Spinal cord (tissue), 10 donors: ENCODE measurements around the gene EHBP1L1. TPM values are rescaled to one million over a fixed set of nuclear protein-coding genes. Genes with fewer than 3 reads are reported as not detected.

Source experiments
- DNase-seq, 6 donors: peaks; one replicate each; pipeline versions ENCODE4 v3.0.0 to v3.0.0-alpha.2; 2013 to 2015; ENCODE audit warnings: low spot score in 6 of 6, low read depth in 4 of 6
- H3K27ac ChIP-seq: one replicate; pipeline ENCODE4 v1.5.1; 2013; ENCODE audit warnings: low read depth, low read length, control low read depth
- H3K27me3 ChIP-seq: one replicate; pipeline ENCODE4 v1.6.1; 2013; ENCODE audit warnings: low read length; ENCODE audit not compliant: control insufficient read depth, insufficient read depth
- H3K36me3 ChIP-seq: one replicate; pipeline ENCODE4 v1.6.1; 2013; ENCODE audit warnings: low read length; ENCODE audit not compliant: control insufficient read depth, insufficient read depth
- H3K4me1 ChIP-seq: one replicate; pipeline ENCODE4 v1.6.1; 2013; ENCODE audit warnings: low read length; ENCODE audit not compliant: control insufficient read depth, insufficient read depth
- H3K4me3 ChIP-seq: one replicate; pipeline ENCODE4 v1.5.1; 2013; ENCODE audit warnings: low read depth, low read length, control low read depth
- H3K9me3 ChIP-seq: one replicate; pipeline ENCODE4 v1.6.1; 2013; ENCODE audit warnings: low read length; ENCODE audit not compliant: control insufficient read depth, insufficient read depth
- WGBS: methylation state at CpG from one replicate; pipeline ENCODE4 v1.1.5; 2013; ENCODE audit warnings: missing lambda C conversion rate; ENCODE audit not compliant: insufficient coverage; 5-methylcytosine and 5-hydroxymethylcytosine counted together
- long read RNA-seq, 4 donors: transcript quantifications; one replicate each; lab custom pipeline, GENCODE V29; 2026
- polyA plus RNA-seq, 2 donors: library from polyadenylated mRNA; unstranded; fragments of 120-200 nt; gene quantifications; one replicate each; pipeline ENCODE4 v1.2.1, GENCODE V29; 2013; ENCODE audit not compliant: insufficient read length in 2 of 2
- total RNA-seq, 2 donors: library from RNA; depleted of rRNA in 1 of 2; stranded (reverse); fragments of 120-200 nt in 1 of 2; fragments of >200 nt in 1 of 2; gene quantifications; one replicate each; pipeline versions ENCODE4 v1.2.3 to v1.2.4, GENCODE V29; 2013 to 2014
- donor health status: healthy.

Gene EHBP1L1
- total RNA-seq (10 to 100 TPM; 13.9 to 24.0 TPM), polyA plus RNA-seq (10 to 100 TPM; 20.3 to 30.1 TPM)
- long read RNA-seq, donor 1, transcript EHBP1L1-202 (1 exons, 3,169 nt), result major isoform, 10 of 21 reads
- long read RNA-seq, donor 1, partial matches to known transcripts, result 6 of 21 reads
- long read RNA-seq, donor 1, other reads (novel, unspliced or antisense), result 0 of 21 reads
- long read RNA-seq, donor 2, partial matches to known transcripts, result 0 of 2 reads
- long read RNA-seq, donor 2, other reads (novel, unspliced or antisense), result 0 of 2 reads
- long read RNA-seq, donor 3, partial matches to known transcripts, result 0 of 2 reads
- long read RNA-seq, donor 3, other reads (novel, unspliced or antisense), result 0 of 2 reads
- long read RNA-seq, donor 4, full-length matches to known transcripts, result 14 of 14 reads
- long read RNA-seq, donor 4, partial matches to known transcripts, result 0 of 14 reads
- long read RNA-seq, donor 4, other reads (novel, unspliced or antisense), result 0 of 14 reads

DNA sequence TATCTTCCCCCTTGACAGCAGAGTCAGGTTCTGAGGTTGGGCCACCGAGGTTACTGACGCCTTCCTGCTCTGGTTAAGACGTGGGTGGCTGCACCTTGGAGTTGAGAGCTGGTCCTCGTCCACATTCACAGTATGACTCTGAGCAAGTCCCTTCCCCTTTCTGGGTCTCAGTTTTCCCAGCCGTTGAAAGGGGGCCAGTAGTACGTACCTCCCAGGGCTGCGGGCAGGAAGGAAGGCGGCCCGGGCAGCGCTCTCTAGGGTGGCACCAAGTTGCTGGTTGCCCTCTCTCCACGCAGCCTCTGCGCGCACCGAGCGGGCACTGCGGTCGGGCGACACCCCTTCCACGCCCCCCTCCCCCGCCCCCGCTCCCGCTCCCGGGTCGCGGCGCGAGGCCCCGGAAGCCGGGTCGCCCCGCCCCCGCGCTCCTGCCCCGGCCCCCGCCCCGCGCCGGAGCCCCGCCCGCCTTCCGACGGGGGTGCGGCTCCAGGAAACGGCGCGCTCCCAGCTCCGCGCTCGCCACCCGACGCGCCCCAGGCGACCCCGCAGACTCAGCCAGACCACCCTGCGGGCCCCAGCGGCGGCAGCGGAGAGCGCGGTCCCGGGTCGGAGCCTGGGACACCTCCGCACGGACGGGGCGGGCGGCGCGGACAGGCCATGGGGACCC, at the start of gene EHBP1L1:
TSS of gene EHBP1L1 (plus strand) at position 486 of the 664 bp plus-strand sequence. CDS start 250 bp downstream, outside the sequence.
- peaks cover 59% of the 10 kb centered on the region for H3K36me3 ChIP-seq
- peak within 1 kb of the TSS; percentile 38 for H3K4me3 ChIP-seq
- no peak for DNase-seq
- no peaks in the 10 kb centered on the region for H3K9me3 ChIP-seq
- 5% methylated on average over 55 of the region's 69 CpGs for WGBS
- H3K27ac ChIP-seq, result peak within 1 kb of the TSS; percentile 67
- H3K27me3 ChIP-seq, result peaks cover 8% of the 10 kb centered on the region
- peaks cover 66% of the 10 kb centered on the region for H3K4me1 ChIP-seq

DNA sequence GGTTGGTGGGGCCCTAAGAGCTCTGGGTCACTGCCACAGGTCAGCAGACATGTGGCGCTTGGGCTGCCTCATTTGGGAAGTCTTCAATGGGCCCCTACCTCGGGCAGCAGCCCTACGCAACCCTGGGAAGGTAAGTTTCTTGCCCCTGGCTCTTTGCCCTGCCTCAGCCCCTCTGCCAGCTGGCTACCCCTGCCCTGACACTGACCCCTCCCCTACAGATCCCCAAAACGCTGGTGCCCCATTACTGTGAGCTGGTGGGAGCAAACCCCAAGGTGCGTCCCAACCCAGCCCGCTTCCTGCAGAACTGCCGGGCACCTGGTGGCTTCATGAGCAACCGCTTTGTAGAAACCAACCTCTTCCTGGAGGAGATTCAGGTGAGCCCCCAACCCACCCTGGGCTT, 49.1 kb upstream of the EHBP1L1 start:
- no peak for DNase-seq
- Histone ChIP-seq H3K27me3 (no peaks in the 10 kb centered on the region), H3K4me3 (no peak overlapping the region), H3K27ac (no peak overlapping the region), H3K4me1 (peaks cover 40% of the 10 kb centered on the region), H3K36me3 (peaks cover 59% of the 10 kb centered on the region), H3K9me3 (no peaks in the 10 kb centered on the region)
- WGBS, result 94% methylated on average over 8 of the region's 8 CpGs

DNA sequence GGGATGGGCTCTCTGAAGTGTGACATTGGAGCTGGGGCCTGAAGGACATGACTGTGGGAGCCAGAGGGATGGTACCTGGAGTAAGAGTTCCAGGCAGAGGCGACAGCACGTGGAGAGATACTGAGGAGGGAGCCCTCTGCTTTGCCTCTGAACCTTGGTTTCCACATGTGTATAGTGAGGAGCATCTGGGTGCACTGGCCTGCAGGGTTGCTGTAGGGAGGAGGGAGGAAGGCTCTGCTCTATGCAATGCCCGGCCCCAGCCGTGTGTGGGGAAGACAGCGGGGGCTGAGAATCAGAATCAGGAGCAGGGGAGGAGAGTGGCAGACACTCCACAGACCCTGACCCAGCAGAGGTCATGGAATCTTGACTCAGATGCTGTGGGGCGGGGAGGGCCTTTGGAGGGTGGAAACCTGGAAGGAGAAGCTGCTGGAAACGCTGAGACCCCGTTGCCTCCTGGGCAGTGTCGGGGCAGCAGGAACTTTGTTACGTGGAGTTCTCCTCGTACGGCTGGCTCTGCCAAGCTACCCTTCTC, 47.0 kb upstream of the EHBP1L1 start:
- Histone ChIP-seq H3K36me3 (peaks cover 79% of the 10 kb centered on the region), H3K27me3 (no peaks in the 10 kb centered on the region), H3K4me1 (peaks cover 36% of the 10 kb centered on the region), H3K4me3 (no peak overlapping the region), H3K27ac (no peak overlapping the region), H3K9me3 (no peaks in the 10 kb centered on the region)
- DNase-seq, result no peak
- WGBS, result 83% methylated on average over 6 of the region's 12 CpGs

DNA sequence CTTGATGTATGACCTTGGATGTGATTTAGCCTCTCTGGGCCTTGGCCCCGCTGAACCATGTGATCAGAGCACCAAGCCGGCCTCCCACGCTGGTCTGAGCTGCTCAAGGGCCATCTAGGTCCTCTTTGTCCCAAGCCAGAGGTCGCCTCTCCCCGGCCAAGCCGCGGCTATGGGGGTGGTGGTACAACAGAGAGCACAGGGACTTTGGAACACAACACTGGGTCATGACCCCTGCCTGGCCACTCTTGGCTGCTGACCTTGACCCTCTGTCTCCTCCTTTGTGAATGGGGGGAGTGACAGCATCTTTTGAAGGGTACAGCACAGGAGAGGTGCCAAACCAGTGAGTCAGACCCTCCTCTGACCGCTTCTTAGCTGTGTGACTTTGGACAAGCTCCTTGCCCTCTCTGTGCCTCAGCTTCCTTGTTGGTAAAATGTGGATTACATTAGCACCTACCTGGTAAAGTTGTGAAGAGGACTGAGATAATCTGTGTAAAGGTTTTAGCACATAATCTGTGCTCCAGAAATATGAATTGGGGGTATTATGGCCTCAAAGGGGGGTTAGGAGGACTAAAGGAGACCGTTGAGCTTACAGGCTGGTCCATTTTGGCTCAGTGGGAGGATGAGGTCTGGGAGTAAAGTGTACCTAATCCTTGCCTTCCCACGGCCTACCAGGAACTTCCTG, 46.2 kb upstream of the EHBP1L1 start:
- H3K9me3 ChIP-seq, result no peaks in the 10 kb centered on the region
- H3K27ac ChIP-seq, result peak overlapping the region; percentile 42
- H3K27me3 ChIP-seq, result no peaks in the 10 kb centered on the region
- 66% methylated on average over 9 of the region's 10 CpGs for WGBS
- peaks cover 83% of the 10 kb centered on the region for H3K36me3 ChIP-seq
- no peak overlapping the region for H3K4me3 ChIP-seq
- DNase-seq, result no peak
- H3K4me1 ChIP-seq, result peaks cover 30% of the 10 kb centered on the region

DNA sequence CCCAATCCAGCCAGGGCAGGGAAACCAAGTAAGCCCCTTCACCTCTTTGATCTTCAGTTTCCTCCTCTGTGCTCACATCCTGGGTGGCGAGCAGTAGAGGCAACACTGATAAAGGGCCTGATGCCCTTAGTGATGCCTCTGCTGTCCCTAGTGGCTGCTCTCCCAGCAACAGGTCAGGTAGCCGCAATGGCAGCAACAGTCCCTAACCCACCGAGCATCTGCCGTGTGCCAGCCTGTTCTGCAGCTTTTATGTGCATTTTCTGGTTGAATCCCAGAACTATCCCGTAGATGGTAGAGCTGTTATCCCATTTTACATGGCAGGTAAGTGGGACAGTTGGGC, 45.7 kb upstream of the EHBP1L1 start:
- DNase-seq, result no peak
- WGBS, result 80% methylated on average over 5 of the region's 5 CpGs
- no peak overlapping the region for H3K4me3 ChIP-seq
- peaks cover 88% of the 10 kb centered on the region for H3K36me3 ChIP-seq
- peak overlapping the region; percentile 42 for H3K27ac ChIP-seq
- no peaks in the 10 kb centered on the region for H3K27me3 ChIP-seq
- peaks cover 30% of the 10 kb centered on the region for H3K4me1 ChIP-seq
- H3K9me3 ChIP-seq, result no peaks in the 10 kb centered on the region

DNA sequence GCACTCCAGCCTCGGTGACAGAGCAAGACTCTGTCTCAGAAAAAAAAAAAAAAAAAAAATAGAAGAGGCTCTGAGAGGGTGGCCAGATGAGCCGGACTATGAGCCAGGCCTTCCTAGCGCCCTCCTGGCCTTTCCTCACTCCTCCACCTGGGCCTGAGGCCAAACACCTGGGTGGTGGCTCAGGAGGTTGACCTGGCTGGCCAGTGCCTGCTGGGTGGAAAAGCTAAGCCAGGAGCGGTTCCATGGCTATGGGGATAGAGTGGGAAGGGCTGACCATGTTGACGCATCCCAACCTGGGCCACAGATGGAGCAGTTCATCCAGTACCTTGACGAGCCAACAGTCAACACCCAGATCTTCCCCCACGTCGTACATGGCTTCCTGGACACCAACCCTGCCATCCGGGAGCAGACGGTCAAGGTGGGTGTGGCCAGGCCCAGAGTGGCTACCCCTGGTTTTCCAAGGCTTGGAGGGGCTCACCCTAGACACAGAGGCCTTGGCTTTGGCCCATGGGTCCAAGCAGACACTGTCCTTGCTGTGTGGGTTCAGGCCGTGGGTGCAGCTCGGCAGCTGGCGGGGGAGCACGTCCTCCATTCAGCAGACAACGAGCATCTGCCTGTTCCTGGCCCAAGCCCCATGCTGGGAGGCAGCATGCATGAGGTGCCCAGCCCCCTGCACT, 43.3 kb upstream of the EHBP1L1 start:
- Histone ChIP-seq H3K4me3 (no peak overlapping the region), H3K27ac (no peak overlapping the region), H3K36me3 (peaks cover 94% of the 10 kb centered on the region), H3K4me1 (peaks cover 19% of the 10 kb centered on the region), H3K9me3 (no peaks in the 10 kb centered on the region), H3K27me3 (no peaks in the 10 kb centered on the region)
- WGBS, result 75% methylated on average over 12 of the region's 15 CpGs
- no peak for DNase-seq

DNA sequence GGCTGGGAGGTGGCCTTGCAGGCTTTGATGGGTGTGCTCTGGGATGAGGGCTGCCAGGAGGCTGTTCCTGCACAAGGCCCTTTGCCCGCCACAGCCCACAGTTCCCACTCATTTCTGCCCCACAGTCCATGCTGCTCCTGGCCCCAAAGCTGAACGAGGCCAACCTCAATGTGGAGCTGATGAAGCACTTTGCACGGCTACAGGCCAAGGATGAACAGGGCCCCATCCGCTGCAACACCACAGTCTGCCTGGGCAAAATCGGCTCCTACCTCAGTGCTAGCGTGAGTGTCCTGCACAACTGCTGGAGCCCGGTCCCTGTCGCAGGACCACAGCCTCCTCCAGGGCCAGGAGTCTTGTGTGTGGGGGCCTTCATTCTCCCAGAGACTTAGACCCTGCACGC, 40.8 kb upstream of the EHBP1L1 start:
- peaks cover 94% of the 10 kb centered on the region for H3K36me3 ChIP-seq
- no peak overlapping the region for H3K4me3 ChIP-seq
- DNase-seq, result no peak
- H3K27me3 ChIP-seq, result no peaks in the 10 kb centered on the region
- no peak overlapping the region for H3K27ac ChIP-seq
- H3K4me1 ChIP-seq, result peaks cover 24% of the 10 kb centered on the region
- 94% methylated on average over 7 of the region's 9 CpGs for WGBS
- no peaks in the 10 kb centered on the region for H3K9me3 ChIP-seq

DNA sequence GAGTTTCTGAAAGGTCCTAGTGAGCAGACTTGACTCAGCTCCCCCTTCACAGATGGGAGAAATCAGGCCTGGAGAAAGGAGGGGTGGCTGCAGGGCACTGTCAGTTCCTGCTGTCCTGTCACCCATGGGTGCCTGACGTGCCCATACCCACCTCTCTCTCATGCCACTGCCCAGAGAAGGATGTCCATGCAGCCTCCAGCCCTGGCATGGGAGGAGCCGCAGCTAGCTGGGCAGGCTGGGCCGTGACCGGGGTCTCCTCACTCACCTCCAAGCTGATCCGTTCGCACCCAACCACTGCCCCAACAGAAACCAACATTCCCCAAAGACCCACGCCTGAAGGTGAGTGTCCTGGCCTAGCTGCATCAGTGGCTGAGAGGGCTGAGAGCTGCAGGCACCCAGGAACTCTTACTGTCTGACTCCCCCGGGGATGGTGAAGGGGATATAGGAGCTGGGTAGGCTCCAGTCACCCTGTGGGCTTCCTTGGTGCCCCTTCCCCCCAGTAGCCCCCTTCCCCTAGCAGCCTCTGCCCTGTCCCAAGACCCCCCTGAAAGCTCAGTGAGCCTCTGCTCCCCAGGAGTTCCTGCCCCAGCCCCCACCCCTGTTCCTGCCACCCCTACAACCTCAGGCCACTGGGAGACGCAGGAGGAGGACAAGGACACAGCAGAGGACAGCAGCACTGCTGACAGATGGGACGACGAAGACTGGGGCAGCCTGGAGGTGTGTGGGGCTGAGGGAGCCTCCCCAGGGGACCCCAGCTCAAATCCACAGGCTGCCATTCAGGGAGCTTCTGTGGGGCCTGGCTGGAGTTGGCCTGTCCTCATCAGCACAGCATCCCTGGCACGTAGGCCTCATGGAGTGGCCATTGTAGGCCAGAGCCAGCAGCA, 39.2 kb upstream of the EHBP1L1 start:
- Histone ChIP-seq H3K27ac (no peak overlapping the region), H3K27me3 (no peaks in the 10 kb centered on the region), H3K36me3 (peaks cover 88% of the 10 kb centered on the region), H3K9me3 (no peaks in the 10 kb centered on the region), H3K4me3 (no peak overlapping the region), H3K4me1 (peaks cover 28% of the 10 kb centered on the region)
- DNase-seq, result no peak
- WGBS, result 84% methylated on average over 7 of the region's 12 CpGs
